Measurements from ENCODE around the gene GATA3. TPM values are rescaled to one million over a fixed set of nuclear protein-coding genes. Genes with fewer than 3 reads are reported as not detected.

GATA3 gene
- total and polyA plus RNA-seq, 2 of the 8 experiments (the other 6 are each of a cell fraction or from before 2014, with no cell fraction given): 0.02 to 0.43 TPM

DNA sequence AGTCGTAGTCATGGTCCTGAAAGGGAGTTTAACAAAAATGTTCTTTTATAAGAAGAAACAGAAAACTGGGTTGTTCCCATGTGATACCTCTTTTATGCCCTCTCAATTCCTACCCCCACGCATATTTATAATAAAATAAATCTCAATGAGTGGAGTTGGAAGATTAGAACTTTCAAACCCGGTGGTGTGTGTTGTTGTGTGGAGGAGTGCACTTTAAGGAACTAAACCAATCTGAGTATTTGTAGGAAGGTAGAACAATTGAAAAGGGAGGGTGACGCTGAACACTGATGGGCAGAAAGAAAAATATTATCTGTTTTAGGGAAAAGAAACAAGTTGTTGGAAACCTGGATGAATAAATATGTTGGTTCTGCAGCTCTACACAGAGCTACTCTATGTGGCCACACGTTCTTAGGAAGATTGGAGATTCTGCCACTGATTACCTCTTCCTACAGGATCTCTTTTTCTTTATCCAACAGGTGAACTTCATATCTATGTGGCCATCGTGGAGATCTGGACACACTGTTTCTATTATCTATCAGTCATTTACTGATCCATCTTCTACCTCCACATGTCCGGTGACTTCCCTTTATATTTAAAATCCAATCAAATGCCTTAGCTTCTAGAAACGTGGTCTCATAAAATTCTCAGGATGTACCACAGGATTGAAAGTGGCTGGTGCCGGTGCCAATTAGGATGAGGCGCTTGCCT is 13.1 kb upstream of the GATA3 start:
- Histone ChIP-seq H3K79me2 (ENCODE audit: control insufficient read depth in 1 of 2, insufficient read depth in 2 of 2, low read length in 2 of 2) (no peaks in the 10 kb centered on the region), H4K8ac (ENCODE audit: extremely low read depth, insufficient read depth, low read length) (no peak overlapping the region), H2BK15ac (ENCODE audit: low read length) (no peak overlapping the region), H4K20me1 (replicated peaks in 1 of 2; ENCODE audit: control insufficient read depth in 1 of 2, insufficient read depth in 2 of 2, low read length in 2 of 2) (peaks cover 21 to 30% of the 10 kb centered on the region in 2 experiments), H3K23ac (ENCODE audit: insufficient read length) (no peak overlapping the region), H2BK120ac (replicated peaks; ENCODE audit: low read depth, low read length) (no peak overlapping the region), H4K5ac (ENCODE audit: insufficient read length, low read depth, low read length) (no peak overlapping the region), H2BK20ac (ENCODE audit: low read length) (no peak overlapping the region), H2AFZ (ENCODE audit: low read length) (no peak overlapping the region), H3K4me3 (ENCODE audit: extremely low read depth in 1 of 4, insufficient read depth in 2 of 4, low read depth in 3 of 4, low read length in 4 of 4) (no peak overlapping the region), H3K18ac (ENCODE audit: extremely low read depth, low read length) (no peak overlapping the region), H3K56ac (replicated peaks; ENCODE audit: insufficient read length, low read depth, low read length) (no peak overlapping the region), H3K36me3 (ENCODE audit: control insufficient read depth in 2 of 4, insufficient read depth in 4 of 4, low read length in 3 of 4) (peaks cover 0 to 1% (median 0%) of the 10 kb centered on the region in 4 experiments; a peak in 1 of 8 replicates), H2BK12ac (ENCODE audit: low read depth, low read length) (peak overlapping the region; percentile 85; the same call in 1 of the 2 replicates), H3K4ac (replicated peaks; ENCODE audit: insufficient read length, low read depth, low read length) (no peak overlapping the region), H3K14ac (ENCODE audit: insufficient read length) (no peak overlapping the region), H3K4me2 (ENCODE audit: insufficient read depth in 1 of 2, low read depth in 2 of 2, low read length in 2 of 2) (no peak overlapping the region; a peak in 1 of 4 replicates), H3K4me1 (replicated peaks in 1 of 4; ENCODE audit: control insufficient read depth in 3 of 4, insufficient read depth in 4 of 4, low read length in 3 of 4) (peaks cover 12 to 35% (median 17%) of the 10 kb centered on the region in 4 experiments), H2AK5ac (ENCODE audit: low read depth, low read length) (no peak overlapping the region), H3K23me2 (ENCODE audit: low read depth, low read length) (no peaks in the 10 kb centered on the region; the same call in 1 of the 2 replicates), H3K79me1 (ENCODE audit: low read depth, low read length) (no peaks in the 10 kb centered on the region; the same call in 1 of the 2 replicates), H2BK5ac (ENCODE audit: low read depth, low read length) (no peak overlapping the region), H3K27ac (ENCODE audit: low read depth, low read length) (no peak overlapping the region), H3K9me3 (ENCODE audit: insufficient read depth in 2 of 2, low read depth in 1 of 2, low read length in 1 of 2) (no peaks in the 10 kb centered on the region), H3K27me3 (replicated peaks in 1 of 4; ENCODE audit: control insufficient read depth in 3 of 4, extremely low read depth in 1 of 4, insufficient read depth in 3 of 4, low read length in 3 of 4) (peaks cover 88 to 100% (median 100%) of the 10 kb centered on the region in 4 experiments), H3K9ac (replicated peaks in 1 of 4; ENCODE audit: extremely low read depth in 1 of 4, low read depth in 3 of 4, low read length in 3 of 4) (no peak overlapping the region), H4K91ac (replicated peaks; ENCODE audit: insufficient read length, low read length) (no peak overlapping the region)
- WGBS, 2 experiments (ENCODE audit: extremely low coverage in 1 of 2, insufficient coverage in 1 of 2, insufficient read length in 1 of 2, insufficient replicate concordance in 2 of 2, low coverage in 1 of 2, low lambda C conversion rate in 2 of 2, missing lambda C conversion rate in 1 of 2): 14% methylated on average over 10 of the region's 10 CpGs; no CpG with 5 or more reads in 1 of the 2 experiments
- ChIA-PET CTCF (ENCODE audit: partially characterized antibody) (interaction anchor here (0.6 to 1.8 kb wide), 4 partner anchors 8 to 1168 kb away, joined by 3 to 7 read pairs (median 4); no protein-coding TSS in a partner anchor), POLR2A (ENCODE audit: partially characterized antibody) (interaction anchor here (1.1 to 1.3 kb wide), 2 partner anchors 10 to 18 kb away, joined by 3 to 6 read pairs; no protein-coding TSS in a partner anchor)
- DNase-seq (ENCODE audit: low read depth in 1 of 2, low spot score in 2 of 2) (no peak), FAIRE-seq (no peak)
- TF ChIP-seq CBX8 (IDR thresholded peaks at IDR 0.05; ENCODE audit: borderline replicate concordance, low read depth, low read length) (peak; percentile 76; the same call in 1 of the 2 replicates), EZH2 (IDR thresholded peaks at IDR 0.05; ENCODE audit: low read depth, low read length, severe bottlenecking) (peak; percentile 6)
- TF ChIP-seq, protein P1, sequence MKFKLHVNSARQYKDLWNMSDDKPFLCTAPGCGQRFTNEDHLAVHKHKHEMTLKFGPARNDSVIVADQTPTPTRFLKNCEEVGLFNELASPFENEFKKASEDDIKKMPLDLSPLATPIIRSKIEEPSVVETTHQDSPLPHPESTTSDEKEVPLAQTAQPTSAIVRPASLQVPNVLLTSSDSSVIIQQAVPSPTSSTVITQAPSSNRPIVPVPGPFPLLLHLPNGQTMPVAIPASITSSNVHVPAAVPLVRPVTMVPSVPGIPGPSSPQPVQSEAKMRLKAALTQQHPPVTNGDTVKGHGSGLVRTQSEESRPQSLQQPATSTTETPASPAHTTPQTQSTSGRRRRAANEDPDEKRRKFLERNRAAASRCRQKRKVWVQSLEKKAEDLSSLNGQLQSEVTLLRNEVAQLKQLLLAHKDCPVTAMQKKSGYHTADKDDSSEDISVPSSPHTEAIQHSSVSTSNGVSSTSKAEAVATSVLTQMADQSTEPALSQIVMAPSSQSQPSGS (IDR thresholded peaks at IDR 0.05; ENCODE audit: low read length): no peak

Measured in H1 (cell line).